ENCODE results near the gene PSMF1. TPM values are rescaled to one million over a fixed set of nuclear protein-coding genes. Genes with fewer than 3 reads are reported as not detected.

Gene PSMF1
- total and polyA plus RNA-seq, 9 of the 15 experiments (the other 6 are each of a cell fraction or from before 2014, with no cell fraction given): 8.5 to 192 (median 33.2) TPM

- H3K79me2 ChIP-seq (ENCODE audit: control insufficient read depth, insufficient read depth, low read length): peaks cover 25% of the 10 kb centered on the region
- no peaks in the 10 kb centered on the region for H3K27me3 ChIP-seq (ENCODE audit: control insufficient read depth in 2 of 2, insufficient read depth in 2 of 2, low read length in 2 of 2)
- no TSS peak for BruUV-seq (replicated peaks)
- ChIA-PET CTCF (ENCODE audit: low intra/inter-chr PET ratio) (no interaction called here), POLR2A (no interaction called here)
- ATAC-seq (no peak), FAIRE-seq (no peak), DNase-seq (ENCODE audit: extremely low read depth in 1 of 4, low spot score in 3 of 4) (no peak)
- no peaks in the 10 kb centered on the region for H3K9me3 ChIP-seq (replicated peaks; ENCODE audit: control insufficient read depth, insufficient read depth, low read depth, low read length)
- intact Hi-C loops (cut with micrococcal nuclease) (no loop called here), in situ Hi-C loops (cut with MboI) (no loop called here)
- H3K4me1 ChIP-seq (replicated peaks in 1 of 2; ENCODE audit: control insufficient read depth in 2 of 2, insufficient read depth in 2 of 2, low read length in 2 of 2): peaks cover 0 to 5% of the 10 kb centered on the region in 2 experiments; a peak in 2 of 5 replicates
- TF ChIP-seq, protein P1, sequence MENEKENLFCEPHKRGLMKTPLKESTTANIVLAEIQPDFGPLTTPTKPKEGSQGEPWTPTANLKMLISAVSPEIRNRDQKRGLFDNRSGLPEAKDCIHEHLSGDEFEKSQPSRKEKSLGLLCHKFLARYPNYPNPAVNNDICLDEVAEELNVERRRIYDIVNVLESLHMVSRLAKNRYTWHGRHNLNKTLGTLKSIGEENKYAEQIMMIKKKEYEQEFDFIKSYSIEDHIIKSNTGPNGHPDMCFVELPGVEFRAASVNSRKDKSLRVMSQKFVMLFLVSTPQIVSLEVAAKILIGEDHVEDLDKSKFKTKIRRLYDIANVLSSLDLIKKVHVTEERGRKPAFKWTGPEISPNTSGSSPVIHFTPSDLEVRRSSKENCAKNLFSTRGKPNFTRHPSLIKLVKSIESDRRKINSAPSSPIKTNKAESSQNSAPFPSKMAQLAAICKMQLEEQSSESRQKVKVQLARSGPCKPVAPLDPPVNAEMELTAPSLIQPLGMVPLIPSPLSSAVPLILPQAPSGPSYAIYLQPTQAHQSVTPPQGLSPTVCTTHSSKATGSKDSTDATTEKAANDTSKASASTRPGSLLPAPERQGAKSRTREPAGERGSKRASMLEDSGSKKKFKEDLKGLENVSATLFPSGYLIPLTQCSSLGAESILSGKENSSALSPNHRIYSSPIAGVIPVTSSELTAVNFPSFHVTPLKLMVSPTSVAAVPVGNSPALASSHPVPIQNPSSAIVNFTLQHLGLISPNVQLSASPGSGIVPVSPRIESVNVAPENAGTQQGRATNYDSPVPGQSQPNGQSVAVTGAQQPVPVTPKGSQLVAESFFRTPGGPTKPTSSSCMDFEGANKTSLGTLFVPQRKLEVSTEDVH (IDR thresholded peaks at IDR 0.05; ENCODE audit: low read depth, partially characterized antibody): no peak
- TF ChIP-seq RBFOX2 (IDR thresholded peaks at IDR 0.05; ENCODE audit: low read depth, low read length) (no peak), CEBPB (tag; IDR thresholded peaks at IDR 0.05) (peak; percentile 36; the same call in 1 of the 2 replicates)
- TF ChIP-seq, protein P2, sequence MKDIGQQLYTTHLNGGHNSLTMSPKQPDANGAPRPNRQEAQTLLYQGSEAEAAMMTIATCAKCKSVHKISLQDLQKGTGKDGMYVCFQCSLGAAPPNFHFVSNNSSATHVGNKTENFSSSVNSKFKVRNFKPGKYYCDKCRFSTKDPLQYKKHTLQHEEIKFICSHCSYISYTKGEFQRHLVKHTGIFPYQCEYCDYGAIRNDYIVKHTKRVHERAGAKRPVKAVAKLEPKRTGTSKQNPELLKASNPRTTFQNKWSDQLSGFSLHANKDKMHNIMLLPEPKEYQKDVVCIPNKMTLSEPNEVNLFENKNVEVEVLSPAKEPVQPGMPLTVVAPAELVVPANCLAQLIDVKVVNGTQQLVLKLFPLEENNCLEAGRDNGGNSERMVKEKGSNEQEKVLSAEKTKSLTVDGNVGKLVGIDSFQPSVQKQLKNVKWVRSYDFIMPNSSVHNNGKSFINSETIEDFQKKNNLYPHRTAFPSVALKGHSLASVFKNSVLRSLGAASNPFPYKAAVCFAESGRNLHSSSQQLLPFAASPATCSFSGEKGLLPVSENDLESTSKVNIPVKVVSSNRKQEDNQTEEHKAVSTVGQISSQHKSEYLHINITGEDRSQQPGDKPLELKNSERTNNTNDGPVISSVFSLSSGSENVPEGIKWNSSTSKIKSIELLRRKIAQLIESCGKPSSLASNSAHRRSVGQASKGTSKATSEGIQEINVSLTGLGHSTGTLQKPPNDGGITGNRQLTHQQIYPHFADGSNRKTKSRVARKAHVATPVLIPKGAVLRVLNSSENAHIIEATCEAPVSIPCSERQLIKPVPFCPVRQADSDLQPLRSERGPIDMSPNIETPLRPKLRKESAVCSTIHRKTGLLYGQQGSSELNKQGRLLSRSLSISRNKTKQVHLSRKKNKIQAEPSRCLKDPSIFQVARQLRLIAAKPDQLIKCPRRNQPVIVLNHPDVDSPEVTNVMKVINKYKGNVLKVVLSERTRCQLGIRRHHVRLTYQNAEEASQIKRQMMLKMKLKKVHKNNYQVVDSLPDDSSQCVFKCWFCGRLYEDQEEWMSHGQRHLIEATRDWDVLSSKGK (CRISPR knock-in tag; IDR thresholded peaks at IDR 0.05): no peak
- no peaks in the 10 kb centered on the region for H3K9me1 ChIP-seq (ENCODE audit: control insufficient read depth, insufficient read depth, low read length)
- H4K20me1 ChIP-seq (replicated peaks; ENCODE audit: control insufficient read depth, insufficient read depth, low read length): 0 out of 2 replicates have a peak, but pooled peaks cover 3% of the 10 kb centered on the region
- H3K4me3 ChIP-seq: no peak overlapping the region
- WGBS (ENCODE audit: insufficient coverage, low coverage, missing lambda C conversion rate): 73% methylated on average over 4 of the region's 4 CpGs
- no peak overlapping the region for H3K9ac ChIP-seq (ENCODE audit: insufficient read depth in 1 of 2, low read depth in 2 of 2, low read length in 2 of 2)
- H2AFZ ChIP-seq (ENCODE audit: low read depth, low read length): no peak overlapping the region
- no peak overlapping the region for H3K4me2 ChIP-seq (ENCODE audit: insufficient read depth, low read length)
- no peak overlapping the region for H3K27ac ChIP-seq (ENCODE audit: extremely low read depth, low read depth, low read length)
- peaks cover 84% of the 10 kb centered on the region for H3K36me3 ChIP-seq (ENCODE audit: control insufficient read depth, insufficient read depth, low read length)
Observed at GRCh38 chr20:1130058-1130694, 11.8 kb downstream of the PSMF1 start.
